ENCODE data around the gene RPL13. TPM values are rescaled to one million over a fixed set of nuclear protein-coding genes. Genes with fewer than 3 reads are reported as not detected.

The RPL13 gene
- total and polyA plus RNA-seq, 2 of the 13 experiments (the other 11 are each of a cell fraction or from before 2014, with no cell fraction given): 2,988 to 4,411 TPM

DNA sequence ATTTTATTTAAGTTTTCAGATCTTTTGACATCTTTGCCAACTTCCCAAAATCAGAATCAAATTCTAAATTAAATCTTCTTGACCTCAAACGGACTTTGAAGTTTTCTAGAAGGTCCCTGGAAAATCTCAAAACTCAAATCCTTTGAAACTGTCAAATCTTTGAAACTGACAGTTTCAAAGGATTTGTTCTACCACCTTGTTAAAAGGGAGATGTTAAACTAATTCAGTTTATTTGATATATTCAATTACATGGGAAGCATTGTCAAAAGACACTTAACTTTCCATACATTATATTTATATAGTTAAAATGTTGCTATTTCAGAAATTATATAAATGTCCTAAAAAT lies 49.6 kb downstream of the RPL13 start:
- peaks cover 9 to 38% of the 10 kb centered on the region in 2 experiments for H3K27me3 ChIP-seq (ENCODE audit: control insufficient read depth in 1 of 2, insufficient read depth in 2 of 2, low read length in 2 of 2)
- no peaks in the 10 kb centered on the region for H3K36me3 ChIP-seq (replicated peaks in 1 of 2; ENCODE audit: control insufficient read depth in 1 of 2, insufficient read depth in 2 of 2, low read length in 2 of 2)
- ChIA-PET CTCF (ENCODE audit: low intra/inter-chr PET ratio, low total read pairs) (no interaction called here), POLR2A (no interaction called here)
- no peak overlapping the region for H3K4me3 ChIP-seq (replicated peaks in 1 of 3; ENCODE audit: insufficient read depth in 1 of 3, low read depth in 2 of 3, low read length in 3 of 3)
- BruUV-seq (replicated peaks): no TSS peak
- intact Hi-C loops (cut with micrococcal nuclease; ENCODE audit: unreplicated experiment): no loop called here
- H3K4me2 ChIP-seq (ENCODE audit: low read depth, low read length): no peak overlapping the region
- H3K27ac ChIP-seq (ENCODE audit: extremely low read length, insufficient read depth, low read length): no peak overlapping the region
- H3K9ac ChIP-seq (ENCODE audit: insufficient read depth, low read depth, low read length): no peak overlapping the region
- no peaks in the 10 kb centered on the region for H3K9me3 ChIP-seq (ENCODE audit: low read length)
- TF ChIP-seq, protein P1, sequence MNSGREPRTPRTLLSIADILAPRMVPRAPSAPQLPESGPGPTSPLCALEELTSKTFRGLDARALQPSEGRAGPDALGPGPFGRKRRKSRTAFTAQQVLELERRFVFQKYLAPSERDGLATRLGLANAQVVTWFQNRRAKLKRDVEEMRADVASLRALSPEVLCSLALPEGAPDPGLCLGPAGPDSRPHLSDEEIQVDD (CRISPR knock-in tag; IDR thresholded peaks at IDR 0.05; ENCODE audit: borderline replicate concordance): no peak
- TF ChIP-seq ZNF160 (CRISPR knock-in tag; IDR thresholded peaks at IDR 0.05) (no peak), ZBTB8A (CRISPR knock-in tag; IDR thresholded peaks at IDR 0.05; ENCODE audit: borderline replicate concordance, low read depth) (no peak), ZNF569 (CRISPR knock-in tag; IDR thresholded peaks at IDR 0.05; ENCODE audit: borderline replicate concordance) (no peak)
- TF ChIP-seq, protein P2, sequence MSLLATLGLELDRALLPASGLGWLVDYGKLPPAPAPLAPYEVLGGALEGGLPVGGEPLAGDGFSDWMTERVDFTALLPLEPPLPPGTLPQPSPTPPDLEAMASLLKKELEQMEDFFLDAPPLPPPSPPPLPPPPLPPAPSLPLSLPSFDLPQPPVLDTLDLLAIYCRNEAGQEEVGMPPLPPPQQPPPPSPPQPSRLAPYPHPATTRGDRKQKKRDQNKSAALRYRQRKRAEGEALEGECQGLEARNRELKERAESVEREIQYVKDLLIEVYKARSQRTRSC (CRISPR knock-in tag; IDR thresholded peaks at IDR 0.05; ENCODE audit: low read depth): no peak
- no peak for ATAC-seq
- no peaks in the 10 kb centered on the region for H4K20me1 ChIP-seq (ENCODE audit: insufficient read depth, low read length)
- DNase-seq (ENCODE audit: low spot score): no peak
- in situ Hi-C loops (cut with HindIII; ENCODE audit: extremely low pct_ligation_motif_present, low pct_unique_long_range_greater_than_20kb): no loop called here
- no peaks in the 10 kb centered on the region for H3K79me2 ChIP-seq (ENCODE audit: insufficient read depth, low read length)
- 30% methylated on average over 1 of the region's 1 CpG for WGBS (ENCODE audit: low lambda C conversion rate)
- H2AFZ ChIP-seq (ENCODE audit: low read length): no peak overlapping the region
- H3K4me1 ChIP-seq (ENCODE audit: insufficient read depth, low read length): peaks cover 32% of the 10 kb centered on the region
- FAIRE-seq: no peak

DNA sequence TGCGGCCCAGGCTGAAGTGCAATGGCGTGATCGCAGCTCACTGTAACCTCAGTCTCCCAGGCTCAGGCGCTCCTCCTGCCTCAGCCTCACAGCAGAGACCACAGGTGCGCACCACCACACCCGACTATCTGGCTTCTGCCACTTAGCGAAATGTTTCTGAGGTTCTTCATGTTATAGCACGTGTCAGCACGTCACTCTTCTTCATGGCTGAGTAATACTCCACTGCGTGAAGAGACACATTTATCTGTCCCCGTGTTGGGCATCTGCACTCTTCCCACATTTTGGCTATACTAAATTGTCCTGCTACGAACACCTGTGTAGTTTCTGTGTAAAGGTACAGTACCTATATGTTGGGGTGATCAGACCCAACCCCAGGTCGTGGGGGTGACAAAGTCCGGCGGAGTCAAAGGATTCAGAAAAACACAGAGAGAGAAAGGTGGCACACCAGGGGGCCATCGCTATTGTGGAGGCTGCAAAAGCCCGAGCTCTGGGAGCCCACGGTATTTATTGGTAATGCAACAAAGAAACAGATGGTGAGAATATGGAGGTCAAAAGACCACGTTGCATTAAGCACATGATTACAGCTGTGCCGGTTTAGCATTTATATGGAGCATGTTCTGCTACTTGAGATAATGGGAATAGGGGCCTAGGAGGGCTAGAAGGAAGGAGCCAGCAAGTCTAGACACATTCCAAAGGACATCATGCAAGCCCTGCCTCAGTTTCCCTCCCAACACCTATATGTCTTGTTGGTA lies 52.1 kb downstream of the RPL13 start:
- BruUV-seq (replicated peaks): no TSS peak
- WGBS (ENCODE audit: low lambda C conversion rate): 68% methylated on average over 20 of the region's 20 CpGs
- Histone ChIP-seq H3K4me1 (ENCODE audit: insufficient read depth, low read length) (peaks cover 49% of the 10 kb centered on the region), H3K4me3 (replicated peaks in 1 of 3; ENCODE audit: insufficient read depth in 1 of 3, low read depth in 2 of 3, low read length in 3 of 3) (no peak overlapping the region), H3K27ac (ENCODE audit: extremely low read length, insufficient read depth, low read length) (no peak overlapping the region), H3K4me2 (ENCODE audit: low read depth, low read length) (no peak overlapping the region), H3K9ac (ENCODE audit: insufficient read depth, low read depth, low read length) (no peak overlapping the region), H3K79me2 (ENCODE audit: insufficient read depth, low read length) (no peaks in the 10 kb centered on the region), H2AFZ (ENCODE audit: low read length) (no peak overlapping the region), H3K36me3 (replicated peaks in 1 of 2; ENCODE audit: control insufficient read depth in 1 of 2, insufficient read depth in 2 of 2, low read length in 2 of 2) (no peaks in the 10 kb centered on the region), H3K27me3 (ENCODE audit: control insufficient read depth in 1 of 2, insufficient read depth in 2 of 2, low read length in 2 of 2) (peaks cover 5 to 27% of the 10 kb centered on the region in 2 experiments; a peak in 4 of 5 replicates), H4K20me1 (ENCODE audit: insufficient read depth, low read length) (no peaks in the 10 kb centered on the region), H3K9me3 (ENCODE audit: low read length) (no peaks in the 10 kb centered on the region)
- no peak for FAIRE-seq
- no peak for DNase-seq (ENCODE audit: low spot score)
- CTCF ChIA-PET (ENCODE audit: low intra/inter-chr PET ratio, low total read pairs): interaction anchor here (1.2 kb wide), 1 partner anchor 29 kb away, joined by 4 read pairs; no protein-coding TSS in a partner anchor
- intact Hi-C loops (cut with micrococcal nuclease; ENCODE audit: unreplicated experiment) (no loop called here), in situ Hi-C loops (cut with HindIII; ENCODE audit: extremely low pct_ligation_motif_present, low pct_unique_long_range_greater_than_20kb) (no loop called here)
- no peak for TF ChIP-seq CBX1 (IDR thresholded peaks at IDR 0.05; ENCODE audit: low read depth)
- POLR2A ChIA-PET: no interaction called here
- ATAC-seq: no peak
